Skeletal muscle tissue (tissue), 4 donors: ENCODE results near the gene PITPNM3. TPM values are rescaled to one million over a fixed set of nuclear protein-coding genes. Genes with fewer than 3 reads are reported as not detected.

Experiments
- H3K27ac ChIP-seq: one replicate; pipeline ENCODE4 v1.7.0; 2013; ENCODE audit warnings: mild to moderate bottlenecking, low read depth, low read length, inconsistent platforms
- H3K27me3 ChIP-seq, 3 donors: one replicate each; pipeline ENCODE4 v1.7.0; 2013; ENCODE audit warnings: low read length in 3 of 3; ENCODE audit not compliant: control insufficient read depth in 3 of 3, insufficient read depth in 3 of 3
- H3K36me3 ChIP-seq, 3 donors: one replicate each; pipeline ENCODE4 v1.7.0; 2013; ENCODE audit warnings: low read length in 3 of 3; ENCODE audit not compliant: control insufficient read depth in 3 of 3, insufficient read depth in 3 of 3
- H3K4me1 ChIP-seq, 3 donors: one replicate each; pipeline ENCODE4 v1.7.0; 2013; ENCODE audit warnings: low read length in 3 of 3, mild to moderate bottlenecking in 3 of 3; ENCODE audit not compliant: control insufficient read depth in 3 of 3, insufficient read depth in 3 of 3
- H3K4me3 ChIP-seq, 3 donors: one replicate each; pipeline ENCODE4 v1.7.0; 2013; ENCODE audit warnings: low read length in 3 of 3
- H3K9ac ChIP-seq, 3 donors: one replicate each; pipeline ENCODE4 v1.7.0; 2013; ENCODE audit warnings: low read length in 3 of 3, mild to moderate bottlenecking in 3 of 3, moderate library complexity in 2 of 3, low read depth in 1 of 3
- H3K9me3 ChIP-seq, 3 donors: one replicate each; pipeline ENCODE4 v1.7.0; 2013; ENCODE audit warnings: low read length in 3 of 3; ENCODE audit not compliant: control insufficient read depth in 3 of 3
- total RNA-seq: library from RNA; depleted of rRNA; stranded (reverse); fragments of >200 nt; gene quantifications from one replicate; pipeline ENCODE4 v1.2.3, GENCODE V29; 2014
- donor health status: Osteomylitis.

Gene PITPNM3
- total RNA-seq, 1 donor from 2014 or later: 1.0 TPM

GRCh38 chr17:6508016-6508415 is 48.3 kb downstream of the PITPNM3 start:
- H3K9ac ChIP-seq: no peak overlapping the region
- peaks cover 4 to 27% (median 18%) of the 10 kb centered on the region in 3 donors for H3K27me3 ChIP-seq
- H3K4me3 ChIP-seq: no peak overlapping the region
- no peaks in the 10 kb centered on the region for H3K36me3 ChIP-seq
- no peak overlapping the region for H3K27ac ChIP-seq
- H3K9me3 ChIP-seq: no peaks in the 10 kb centered on the region
- peaks cover 0 to 2% (median 0%) of the 10 kb centered on the region in 3 donors for H3K4me1 ChIP-seq

GRCh38 chr17:6507535-6507934 is 48.8 kb downstream of the PITPNM3 start:
- no peak overlapping the region for H3K9ac ChIP-seq
- H3K27ac ChIP-seq: no peak overlapping the region
- H3K27me3 ChIP-seq: peaks cover 4 to 27% (median 18%) of the 10 kb centered on the region in 3 donors
- H3K4me1 ChIP-seq: peaks cover 0 to 2% (median 0%) of the 10 kb centered on the region in 3 donors
- no peaks in the 10 kb centered on the region for H3K9me3 ChIP-seq
- H3K36me3 ChIP-seq: no peaks in the 10 kb centered on the region
- no peak overlapping the region for H3K4me3 ChIP-seq

- Histone ChIP-seq H3K36me3 (no peaks in the 10 kb centered on the region), H3K4me1 (peaks cover 0 to 2% (median 0%) of the 10 kb centered on the region in 3 donors), H3K9me3 (no peaks in the 10 kb centered on the region), H3K27me3 (peaks cover 4 to 26% (median 18%) of the 10 kb centered on the region in 3 donors), H3K9ac (no peak overlapping the region), H3K4me3 (no peak overlapping the region), H3K27ac (no peak overlapping the region)
Measured at GRCh38 chr17:6506679-6507231, 49.6 kb downstream of the PITPNM3 start.

GRCh38 chr17:6505425-6506142 is 50.8 kb downstream of the PITPNM3 start:
- H3K36me3 ChIP-seq: no peaks in the 10 kb centered on the region
- H3K9ac ChIP-seq: no peak overlapping the region
- peaks cover 4 to 24% (median 16%) of the 10 kb centered on the region in 3 donors for H3K27me3 ChIP-seq
- H3K4me1 ChIP-seq: peaks cover 0 to 2% (median 0%) of the 10 kb centered on the region in 3 donors
- no peak overlapping the region for H3K4me3 ChIP-seq
- H3K9me3 ChIP-seq: no peaks in the 10 kb centered on the region
- no peak overlapping the region for H3K27ac ChIP-seq

GRCh38 chr17:6503641-6504195 is 52.6 kb downstream of the PITPNM3 start:
- Histone ChIP-seq H3K9me3 (no peaks in the 10 kb centered on the region), H3K27ac (no peak overlapping the region), H3K4me3 (no peak overlapping the region), H3K36me3 (no peaks in the 10 kb centered on the region), H3K9ac (no peak overlapping the region), H3K27me3 (peaks cover 4 to 12% (median 11%) of the 10 kb centered on the region in 3 donors), H3K4me1 (peaks cover 2 to 6% (median 3%) of the 10 kb centered on the region in 3 donors)

GRCh38 chr17:6502871-6503509 is 53.4 kb downstream of the PITPNM3 start:
- Histone ChIP-seq H3K27ac (no peak overlapping the region), H3K4me3 (no peak overlapping the region), H3K9me3 (no peaks in the 10 kb centered on the region), H3K9ac (no peak overlapping the region), H3K27me3 (peaks cover under 1 to 5% (median 4%) of the 10 kb centered on the region in 3 donors), H3K36me3 (no peaks in the 10 kb centered on the region), H3K4me1 (peaks cover 3 to 12% (median 7%) of the 10 kb centered on the region in 3 donors)

GRCh38 chr17:6502142-6502541 is 54.2 kb downstream of the PITPNM3 start:
- Histone ChIP-seq H3K4me3 (no peak overlapping the region), H3K27me3 (peaks cover 0 to 2% (median 0%) of the 10 kb centered on the region in 3 donors), H3K9ac (no peak overlapping the region), H3K4me1 (peaks cover 10 to 20% (median 15%) of the 10 kb centered on the region in 3 donors), H3K9me3 (no peaks in the 10 kb centered on the region), H3K27ac (no peak overlapping the region), H3K36me3 (no peaks in the 10 kb centered on the region)

- Histone ChIP-seq H3K27ac (no peak overlapping the region), H3K4me1 (peaks cover 17 to 28% (median 22%) of the 10 kb centered on the region in 3 donors), H3K9ac (no peak overlapping the region), H3K9me3 (no peaks in the 10 kb centered on the region), H3K36me3 (no peaks in the 10 kb centered on the region), H3K4me3 (no peak overlapping the region), H3K27me3 (peaks cover 0 to 2% (median 0%) of the 10 kb centered on the region in 3 donors)
Measured at GRCh38 chr17:6501359-6501758, 55.0 kb downstream of the PITPNM3 start.

- Histone ChIP-seq H3K9ac (no peak overlapping the region), H3K27me3 (peaks cover 0 to 5% (median 0%) of the 10 kb centered on the region in 3 donors), H3K36me3 (no peaks in the 10 kb centered on the region), H3K27ac (no peak overlapping the region), H3K9me3 (no peaks in the 10 kb centered on the region), H3K4me3 (no peak overlapping the region), H3K4me1 (peaks cover 23 to 35% (median 26%) of the 10 kb centered on the region in 3 donors)
Measured at GRCh38 chr17:6498901-6499540, 57.3 kb downstream of the PITPNM3 start.
